Nephron progenitor cell (in vitro differentiated cells): ENCODE results near the gene SMCO4.
A peak's percentile ranks its signal among the peaks of the same experiment; 100 is the strongest.

ENCODE experiments used
- DNase-seq: peaks from one replicate; pipeline ENCODE4 v3.0.0; 2021
- H3K27ac Mint-ChIP-seq: 2 replicates; pipeline ENCODE4 v1.8.0; 2021; ENCODE audit warnings: mild to moderate bottlenecking, moderate library complexity, mixed read lengths
- H3K27me3 Mint-ChIP-seq: 2 replicates; pipeline ENCODE4 v1.8.0; 2021; ENCODE audit warnings: mild to moderate bottlenecking, low read depth, mixed read lengths; ENCODE audit not compliant: poor library complexity
- H3K36me3 Mint-ChIP-seq: 2 replicates; pipeline ENCODE4 v1.8.0; 2021; ENCODE audit warnings: low read depth, mixed read lengths
- H3K4me1 Mint-ChIP-seq: 2 replicates; pipeline ENCODE4 v1.8.0; 2021; ENCODE audit warnings: mixed read lengths
- H3K4me3 Mint-ChIP-seq: 2 replicates; pipeline ENCODE4 v1.8.0; 2021; ENCODE audit warnings: mild to moderate bottlenecking, moderate library complexity, mixed read lengths
- H3K9me3 Mint-ChIP-seq: 2 replicates; pipeline ENCODE4 v1.8.0; 2021; ENCODE audit warnings: mild to moderate bottlenecking, moderate library complexity, mixed read lengths
- TF ChIP-seq, protein P1 (sequence below): fragments of 200-600 bp; sonication (generic); IDR thresholded peaks from 2 replicates; pipeline ENCODE4 v1.5.0; 2021; ENCODE audit warnings: antibody characterized with exemption

Gene SMCO4

DNA sequence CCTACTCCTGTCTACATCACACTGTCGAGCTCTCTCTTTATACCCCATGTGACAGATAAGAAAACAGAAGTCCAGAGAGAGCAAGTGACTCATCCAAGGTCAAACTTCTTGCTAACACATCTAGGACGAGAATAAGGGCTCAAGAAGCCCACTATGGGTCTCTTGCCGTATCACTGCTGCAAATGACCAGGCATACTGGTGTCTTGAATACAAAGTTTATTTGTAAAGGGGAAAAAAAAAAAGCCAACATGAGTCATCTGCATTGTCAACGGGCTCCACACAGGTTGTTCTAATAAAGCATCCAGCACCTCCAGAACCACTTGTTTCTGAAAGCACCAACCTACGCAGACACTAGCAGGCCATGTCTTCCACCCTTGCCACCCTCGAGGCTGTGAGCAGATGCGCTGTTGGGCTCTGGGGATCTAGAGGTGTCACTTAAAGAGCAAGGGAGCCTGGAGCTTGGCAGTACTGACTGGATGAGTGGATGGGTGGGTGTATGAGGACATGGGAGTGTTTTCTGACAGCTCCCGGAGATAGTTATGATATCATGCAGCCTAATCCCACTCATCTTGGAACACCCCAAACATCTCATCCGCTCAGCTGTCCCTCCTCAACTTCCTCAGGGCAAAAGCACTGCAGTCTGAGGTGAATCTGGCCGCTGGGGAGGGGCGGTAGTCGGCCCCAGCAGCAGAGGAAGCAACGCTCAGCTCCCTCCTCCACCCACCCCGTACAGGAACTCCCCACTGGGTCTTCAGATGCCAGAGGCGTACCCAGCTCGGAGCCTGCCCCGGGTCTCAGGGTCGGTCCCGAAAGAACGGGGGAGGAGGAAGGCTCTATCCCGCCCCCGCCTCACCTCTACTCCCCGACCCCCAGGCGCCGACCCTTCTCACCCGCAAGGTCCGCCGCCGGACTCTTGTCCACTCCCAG lies 1.0 kb downstream of the SMCO4 start:
- no peak overlapping the region for H3K27ac Mint-ChIP-seq
- TF ChIP-seq, protein P1, sequence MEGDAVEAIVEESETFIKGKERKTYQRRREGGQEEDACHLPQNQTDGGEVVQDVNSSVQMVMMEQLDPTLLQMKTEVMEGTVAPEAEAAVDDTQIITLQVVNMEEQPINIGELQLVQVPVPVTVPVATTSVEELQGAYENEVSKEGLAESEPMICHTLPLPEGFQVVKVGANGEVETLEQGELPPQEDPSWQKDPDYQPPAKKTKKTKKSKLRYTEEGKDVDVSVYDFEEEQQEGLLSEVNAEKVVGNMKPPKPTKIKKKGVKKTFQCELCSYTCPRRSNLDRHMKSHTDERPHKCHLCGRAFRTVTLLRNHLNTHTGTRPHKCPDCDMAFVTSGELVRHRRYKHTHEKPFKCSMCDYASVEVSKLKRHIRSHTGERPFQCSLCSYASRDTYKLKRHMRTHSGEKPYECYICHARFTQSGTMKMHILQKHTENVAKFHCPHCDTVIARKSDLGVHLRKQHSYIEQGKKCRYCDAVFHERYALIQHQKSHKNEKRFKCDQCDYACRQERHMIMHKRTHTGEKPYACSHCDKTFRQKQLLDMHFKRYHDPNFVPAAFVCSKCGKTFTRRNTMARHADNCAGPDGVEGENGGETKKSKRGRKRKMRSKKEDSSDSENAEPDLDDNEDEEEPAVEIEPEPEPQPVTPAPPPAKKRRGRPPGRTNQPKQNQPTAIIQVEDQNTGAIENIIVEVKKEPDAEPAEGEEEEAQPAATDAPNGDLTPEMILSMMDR = no peak
- DNase-seq = no peak

DNA sequence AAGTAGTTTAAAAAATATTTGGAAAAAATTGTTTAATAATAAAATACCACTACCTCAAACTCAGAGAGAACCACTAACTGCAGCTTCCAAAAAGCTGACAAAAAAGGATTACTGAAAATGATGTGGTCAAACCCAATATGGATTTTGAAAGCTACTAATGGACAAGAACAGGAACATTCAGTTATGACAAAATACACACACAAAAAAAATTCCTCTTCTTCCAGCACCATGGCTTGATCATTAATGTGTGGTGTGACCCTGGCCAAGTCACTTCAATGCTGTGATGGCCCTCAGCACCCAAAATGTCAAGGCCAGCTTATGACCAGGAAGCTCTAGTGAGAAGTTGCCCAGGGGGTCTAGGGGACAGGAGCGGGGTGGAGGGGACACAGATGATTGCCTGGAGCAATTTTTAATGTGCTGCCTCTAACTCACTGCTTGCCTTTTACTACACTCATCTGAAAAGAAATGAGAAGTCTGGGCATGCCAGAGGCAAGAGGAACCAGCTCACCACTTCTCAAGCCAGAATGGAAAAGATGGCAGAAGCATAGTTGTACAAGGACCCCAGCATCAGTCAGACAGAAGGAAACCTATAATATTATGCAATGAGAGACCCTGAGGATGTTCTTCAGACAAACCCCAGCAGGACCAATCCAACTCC lies 2.2 kb downstream of the SMCO4 start:
- H3K9me3 Mint-ChIP-seq = no peaks in the 10 kb centered on the region
- H3K4me1 Mint-ChIP-seq = peaks cover 26% of the 10 kb centered on the region
- H3K27me3 Mint-ChIP-seq = peaks cover 21% of the 10 kb centered on the region
- no peak overlapping the region for H3K27ac Mint-ChIP-seq
- DNase-seq = no peak
- H3K4me3 Mint-ChIP-seq = peak overlapping the region; percentile 69
- TF ChIP-seq, protein P1 = no peak
- H3K36me3 Mint-ChIP-seq = no peaks in the 10 kb centered on the region

More for the DNA sequence above, 1.0 kb downstream of the SMCO4 start:
- Mint-ChIP-seq H3K36me3 (no peaks in the 10 kb centered on the region), H3K4me3 (peak overlapping the region; percentile 85), H3K9me3 (no peaks in the 10 kb centered on the region), H3K27me3 (peaks cover 30% of the 10 kb centered on the region), H3K4me1 (peaks cover 26% of the 10 kb centered on the region)

DNA sequence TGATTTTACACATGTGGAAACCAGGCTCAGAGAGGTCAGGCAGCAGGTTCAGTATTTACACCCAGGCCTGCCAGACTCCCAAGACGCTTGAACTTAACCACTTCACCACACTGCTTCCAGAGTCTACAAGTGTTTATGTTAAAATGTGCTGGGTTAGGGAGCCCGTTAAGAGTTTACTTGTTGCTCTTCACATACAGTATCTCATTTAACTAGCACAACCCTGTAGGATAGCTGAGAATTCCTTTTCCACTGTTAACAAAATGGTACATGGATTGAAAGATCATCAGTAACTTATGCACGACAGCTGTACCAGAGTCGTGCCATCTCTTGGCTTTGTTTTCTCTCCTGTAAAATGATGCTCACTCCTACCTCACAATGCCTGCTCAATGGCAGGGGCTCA lies 2.9 kb downstream of the SMCO4 start:
- Mint-ChIP-seq H3K4me1 (peaks cover 22% of the 10 kb centered on the region), H3K27ac (no peak overlapping the region), H3K27me3 (peaks cover 20% of the 10 kb centered on the region), H3K9me3 (no peaks in the 10 kb centered on the region), H3K4me3 (no peak overlapping the region), H3K36me3 (no peaks in the 10 kb centered on the region)
- TF ChIP-seq, protein P1 = no peak
- no peak for DNase-seq

GRCh38 chr11:93537767-93538261 lies 5.4 kb downstream of the SMCO4 start:
- H3K4me1 Mint-ChIP-seq = peaks cover 18% of the 10 kb centered on the region
- no peak for DNase-seq

GRCh38 chr11:93537049-93537448 lies 6.1 kb downstream of the SMCO4 start:
- TF ChIP-seq, protein P1 = no peak
- Mint-ChIP-seq H3K9me3 (no peaks in the 10 kb centered on the region), H3K4me1 (peaks cover 20% of the 10 kb centered on the region), H3K36me3 (no peaks in the 10 kb centered on the region), H3K4me3 (no peak overlapping the region), H3K27ac (no peak overlapping the region), H3K27me3 (peaks cover 10% of the 10 kb centered on the region)
- no peak for DNase-seq

More at GRCh38 chr11:93537767-93538261, 5.4 kb downstream of the SMCO4 start:
- TF ChIP-seq, protein P1 = no peak
- Mint-ChIP-seq H3K36me3 (no peaks in the 10 kb centered on the region), H3K27ac (no peak overlapping the region), H3K9me3 (no peaks in the 10 kb centered on the region), H3K4me3 (no peak overlapping the region), H3K27me3 (peaks cover 10% of the 10 kb centered on the region)
